HepG2 (cell line): ENCODE data around the gene SLC12A5. TPM values are rescaled to one million over a fixed set of nuclear protein-coding genes. Genes with fewer than 3 reads are reported as not detected.

Source experiments
- CCDC6 ChIP-seq: sonication (generic); formaldehyde crosslinking; IDR thresholded peaks from 2 replicates; pipeline ENCODE4 v1.8.1; 2022; ENCODE audit warnings: mild to moderate bottlenecking, missing genetic modification reagents, moderate library complexity
- CENPT ChIP-seq: sonication (generic); formaldehyde crosslinking; IDR thresholded peaks from 2 replicates; pipeline ENCODE4 v1.8.0; 2022; ENCODE audit warnings: low read depth, mild to moderate bottlenecking, moderate library complexity, missing genetic modification reagents
- HMGA1 ChIP-seq: sonication (generic); formaldehyde crosslinking; conservative IDR thresholded peaks from 2 replicates; pipeline ENCODE4 v1.4.0; 2020; ENCODE audit warnings: missing genetic modification reagents
- HMGXB3 ChIP-seq: sonication (generic); formaldehyde crosslinking; IDR thresholded peaks from 2 replicates; pipeline ENCODE4 v1.4.0; 2020; ENCODE audit warnings: missing genetic modification reagents, borderline replicate concordance
- NPAS2 ChIP-seq: sonication (generic); formaldehyde crosslinking; IDR thresholded peaks from 2 replicates; pipeline ENCODE4 v1.8.0; 2022; ENCODE audit warnings: mild to moderate bottlenecking, missing genetic modification reagents, borderline replicate concordance
- RARG ChIP-seq: sonication (generic); formaldehyde crosslinking; IDR thresholded peaks from 2 replicates; pipeline ENCODE4 v1.4.0; 2020; ENCODE audit warnings: low read depth, mild to moderate bottlenecking, missing genetic modification reagents
- SMYD3 ChIP-seq: sonication (generic); formaldehyde crosslinking; IDR thresholded peaks from 2 replicates; pipeline ENCODE4 v1.8.1; 2023; ENCODE audit warnings: mild to moderate bottlenecking, missing genetic modification reagents
- SP140L ChIP-seq: sonication (generic); formaldehyde crosslinking; IDR thresholded peaks from 2 replicates; pipeline ENCODE4 v1.4.0; 2020; ENCODE audit warnings: missing genetic modification reagents, borderline replicate concordance
- TOPORS ChIP-seq: sonication (generic); formaldehyde crosslinking; IDR thresholded peaks from 2 replicates; pipeline ENCODE4 v1.8.0; 2023; ENCODE audit warnings: mild to moderate bottlenecking, missing genetic modification reagents
- ZMAT3 ChIP-seq: sonication (generic); formaldehyde crosslinking; conservative IDR thresholded peaks from 2 replicates; pipeline ENCODE4 v1.7.0; 2021; ENCODE audit warnings: missing genetic modification reagents
- ZNF264 ChIP-seq: sonication (generic); formaldehyde crosslinking; IDR thresholded peaks from 2 replicates; pipeline ENCODE4 v1.4.0; 2020; ENCODE audit warnings: missing genetic modification reagents
- ZNF546 ChIP-seq: sonication (generic); formaldehyde crosslinking; conservative IDR thresholded peaks from 2 replicates; pipeline ENCODE4 v1.8.1; 2023; ENCODE audit warnings: mild to moderate bottlenecking, missing genetic modification reagents
- ZNF547 ChIP-seq: sonication (generic); formaldehyde crosslinking; IDR thresholded peaks from 2 replicates; pipeline ENCODE4 v1.5.1; 2020; ENCODE audit warnings: mild to moderate bottlenecking, missing genetic modification reagents
- ZNF644 ChIP-seq: IDR thresholded peaks from 2 replicates; pipeline ENCODE4 v1.6.1; 2016; ENCODE audit warnings: low read depth
- ZSCAN25 ChIP-seq: sonication (generic); formaldehyde crosslinking; IDR thresholded peaks from 2 replicates; pipeline ENCODE4 v1.8.0; 2022; ENCODE audit warnings: mild to moderate bottlenecking, missing genetic modification reagents
- polyA plus RNA-seq, 8 experiments: library from polyadenylated mRNA; depleted of rRNA in 3 of 8; stranded (reverse) in 7 of 8; unstranded in 1 of 8; fragments of >200 nt; fragmentation: Illumina TruSeq in 4 of 8; extraction: Trizol in 4 of 8; gene quantifications; 2 replicates each; pipeline versions ENCODE4 v1.2.1 to v1.2.3, GENCODE V29; 2011 to 2016; ENCODE audit warnings: low read depth in 4 of 8, missing spikeins in 1 of 8, mixed read lengths in 1 of 8; ENCODE audit not compliant: insufficient read depth in 1 of 8
- total RNA-seq, 5 experiments: library from RNA; depleted of rRNA; stranded (reverse); fragments of >200 nt; fragmentation: Illumina TruSeq; extraction: Trizol; gene quantifications; 2 replicates each; pipeline ENCODE4 v1.2.3, GENCODE V29; 2016; ENCODE audit warnings: low read depth in 1 of 5
- TF ChIP-seq, protein P1 (sequence below): sonication (generic); formaldehyde crosslinking; IDR thresholded peaks from 2 replicates; pipeline ENCODE4 v1.4.0; 2020; ENCODE audit warnings: missing genetic modification reagents
- TF ChIP-seq, protein P2 (sequence below): sonication (generic); formaldehyde crosslinking; IDR thresholded peaks from 2 replicates; pipeline ENCODE4 v1.9.0; 2021; ENCODE audit warnings: missing genetic modification reagents, borderline replicate concordance
- TF ChIP-seq, protein P3 (sequence below): IDR thresholded peaks from 2 replicates; pipeline ENCODE4 v1.6.1; 2012; ENCODE audit warnings: inconsistent platforms
- TF ChIP-seq, protein P4 (sequence below): sonication (generic); formaldehyde crosslinking; conservative IDR thresholded peaks from 2 replicates; pipeline ENCODE4 v1.8.0; 2022; ENCODE audit warnings: low read depth, missing genetic modification reagents

SLC12A5 gene
- total and polyA plus RNA-seq, 2 of the 13 experiments (the other 11 are each of a cell fraction or from before 2014, with no cell fraction given), result 4.3 to 5.4 TPM

GRCh38 chr20:46022411-46023147 lies 6.4 kb upstream of the SLC12A5 start (continued):
- TF ChIP-seq HMGXB3 (no peak), ZNF546 (no peak), CENPT (CRISPR knock-in tag) (no peak), ZNF547 (peak; percentile 23; the same call in 1 of the 2 replicates), CCDC6 (no peak), ZMAT3 (CRISPR knock-in tag) (peak; percentile 56; the same call in 1 of the 2 replicates), NPAS2 (CRISPR knock-in tag) (no peak), TOPORS (CRISPR knock-in tag) (no peak), RARG (CRISPR knock-in tag) (no peak), ZNF644 (CRISPR knock-in tag) (no peak), SP140L (CRISPR knock-in tag) (no peak), SMYD3 (CRISPR knock-in tag) (no peak), ZSCAN25 (no peak; the same call in 1 of the 2 replicates), HMGA1 (CRISPR knock-in tag) (no peak), ZNF264 (CRISPR knock-in tag) (no peak)
- TF ChIP-seq, protein P1, sequence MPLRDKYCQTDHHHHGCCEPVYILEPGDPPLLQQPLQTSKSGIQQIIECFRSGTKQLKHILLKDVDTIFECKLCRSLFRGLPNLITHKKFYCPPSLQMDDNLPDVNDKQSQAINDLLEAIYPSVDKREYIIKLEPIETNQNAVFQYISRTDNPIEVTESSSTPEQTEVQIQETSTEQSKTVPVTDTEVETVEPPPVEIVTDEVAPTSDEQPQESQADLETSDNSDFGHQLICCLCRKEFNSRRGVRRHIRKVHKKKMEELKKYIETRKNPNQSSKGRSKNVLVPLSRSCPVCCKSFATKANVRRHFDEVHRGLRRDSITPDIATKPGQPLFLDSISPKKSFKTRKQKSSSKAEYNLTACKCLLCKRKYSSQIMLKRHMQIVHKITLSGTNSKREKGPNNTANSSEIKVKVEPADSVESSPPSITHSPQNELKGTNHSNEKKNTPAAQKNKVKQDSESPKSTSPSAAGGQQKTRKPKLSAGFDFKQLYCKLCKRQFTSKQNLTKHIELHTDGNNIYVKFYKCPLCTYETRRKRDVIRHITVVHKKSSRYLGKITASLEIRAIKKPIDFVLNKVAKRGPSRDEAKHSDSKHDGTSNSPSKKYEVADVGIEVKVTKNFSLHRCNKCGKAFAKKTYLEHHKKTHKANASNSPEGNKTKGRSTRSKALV (CRISPR knock-in tag), result no peak
- TF ChIP-seq, protein P2, sequence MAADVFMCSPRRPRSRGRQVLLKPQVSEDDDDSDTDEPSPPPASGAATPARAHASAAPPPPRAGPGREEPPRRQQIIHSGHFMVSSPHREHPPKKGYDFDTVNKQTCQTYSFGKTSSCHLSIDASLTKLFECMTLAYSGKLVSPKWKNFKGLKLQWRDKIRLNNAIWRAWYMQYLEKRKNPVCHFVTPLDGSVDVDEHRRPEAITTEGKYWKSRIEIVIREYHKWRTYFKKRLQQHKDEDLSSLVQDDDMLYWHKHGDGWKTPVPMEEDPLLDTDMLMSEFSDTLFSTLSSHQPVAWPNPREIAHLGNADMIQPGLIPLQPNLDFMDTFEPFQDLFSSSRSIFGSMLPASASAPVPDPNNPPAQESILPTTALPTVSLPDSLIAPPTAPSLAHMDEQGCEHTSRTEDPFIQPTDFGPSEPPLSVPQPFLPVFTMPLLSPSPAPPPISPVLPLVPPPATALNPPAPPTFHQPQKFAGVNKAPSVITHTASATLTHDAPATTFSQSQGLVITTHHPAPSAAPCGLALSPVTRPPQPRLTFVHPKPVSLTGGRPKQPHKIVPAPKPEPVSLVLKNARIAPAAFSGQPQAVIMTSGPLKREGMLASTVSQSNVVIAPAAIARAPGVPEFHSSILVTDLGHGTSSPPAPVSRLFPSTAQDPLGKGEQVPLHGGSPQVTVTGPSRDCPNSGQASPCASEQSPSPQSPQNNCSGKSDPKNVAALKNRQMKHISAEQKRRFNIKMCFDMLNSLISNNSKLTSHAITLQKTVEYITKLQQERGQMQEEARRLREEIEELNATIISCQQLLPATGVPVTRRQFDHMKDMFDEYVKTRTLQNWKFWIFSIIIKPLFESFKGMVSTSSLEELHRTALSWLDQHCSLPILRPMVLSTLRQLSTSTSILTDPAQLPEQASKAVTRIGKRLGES (CRISPR knock-in tag), result no peak
- TF ChIP-seq, protein P3, sequence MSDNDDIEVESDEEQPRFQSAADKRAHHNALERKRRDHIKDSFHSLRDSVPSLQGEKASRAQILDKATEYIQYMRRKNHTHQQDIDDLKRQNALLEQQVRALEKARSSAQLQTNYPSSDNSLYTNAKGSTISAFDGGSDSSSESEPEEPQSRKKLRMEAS, result peak; percentile 37; the same call in 1 of the 2 replicates
- TF ChIP-seq, protein P4, sequence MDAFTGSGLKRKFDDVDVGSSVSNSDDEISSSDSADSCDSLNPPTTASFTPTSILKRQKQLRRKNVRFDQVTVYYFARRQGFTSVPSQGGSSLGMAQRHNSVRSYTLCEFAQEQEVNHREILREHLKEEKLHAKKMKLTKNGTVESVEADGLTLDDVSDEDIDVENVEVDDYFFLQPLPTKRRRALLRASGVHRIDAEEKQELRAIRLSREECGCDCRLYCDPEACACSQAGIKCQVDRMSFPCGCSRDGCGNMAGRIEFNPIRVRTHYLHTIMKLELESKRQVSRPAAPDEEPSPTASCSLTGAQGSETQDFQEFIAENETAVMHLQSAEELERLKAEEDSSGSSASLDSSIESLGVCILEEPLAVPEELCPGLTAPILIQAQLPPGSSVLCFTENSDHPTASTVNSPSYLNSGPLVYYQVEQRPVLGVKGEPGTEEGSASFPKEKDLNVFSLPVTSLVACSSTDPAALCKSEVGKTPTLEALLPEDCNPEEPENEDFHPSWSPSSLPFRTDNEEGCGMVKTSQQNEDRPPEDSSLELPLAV, result no peak
